Esophagus muscularis mucosa (tissue), 3 donors: ENCODE results near the gene CDK2.
"Not testable (repeated sequence)": the region's sequence is repeated elsewhere in the genome, so short reads cannot be mapped to it uniquely, and the experiment has no call there.

Experiments used
- POLR2A ChIP-seq: fragments of 450-650 bp; IDR thresholded peaks from one replicate; pipeline ENCODE4 v1.6.1; 2017; ENCODE audit warnings: antibody characterized with exemption, moderate library complexity, mild to moderate bottlenecking, low read depth
- TF ChIP-seq, protein P1 (sequence below), 3 experiments: fragments of 200-600 bp in 2 of 3; fragments of 450-650 bp in 1 of 3; sonication (generic) in 2 of 3; IDR thresholded peaks; one replicate each; pipeline ENCODE4 v1.5.1; 2017 to 2019; ENCODE audit warnings: antibody characterized with exemption in 3 of 3, mild to moderate bottlenecking in 2 of 3, moderate library complexity in 1 of 3

GRCh38 chr12:55919032-55919431 is 47.6 kb upstream of the CDK2 start:
- TF ChIP-seq, protein P1, sequence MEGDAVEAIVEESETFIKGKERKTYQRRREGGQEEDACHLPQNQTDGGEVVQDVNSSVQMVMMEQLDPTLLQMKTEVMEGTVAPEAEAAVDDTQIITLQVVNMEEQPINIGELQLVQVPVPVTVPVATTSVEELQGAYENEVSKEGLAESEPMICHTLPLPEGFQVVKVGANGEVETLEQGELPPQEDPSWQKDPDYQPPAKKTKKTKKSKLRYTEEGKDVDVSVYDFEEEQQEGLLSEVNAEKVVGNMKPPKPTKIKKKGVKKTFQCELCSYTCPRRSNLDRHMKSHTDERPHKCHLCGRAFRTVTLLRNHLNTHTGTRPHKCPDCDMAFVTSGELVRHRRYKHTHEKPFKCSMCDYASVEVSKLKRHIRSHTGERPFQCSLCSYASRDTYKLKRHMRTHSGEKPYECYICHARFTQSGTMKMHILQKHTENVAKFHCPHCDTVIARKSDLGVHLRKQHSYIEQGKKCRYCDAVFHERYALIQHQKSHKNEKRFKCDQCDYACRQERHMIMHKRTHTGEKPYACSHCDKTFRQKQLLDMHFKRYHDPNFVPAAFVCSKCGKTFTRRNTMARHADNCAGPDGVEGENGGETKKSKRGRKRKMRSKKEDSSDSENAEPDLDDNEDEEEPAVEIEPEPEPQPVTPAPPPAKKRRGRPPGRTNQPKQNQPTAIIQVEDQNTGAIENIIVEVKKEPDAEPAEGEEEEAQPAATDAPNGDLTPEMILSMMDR (IDR thresholded peaks at IDR 0.05) = not testable (repeated sequence)
- not testable (repeated sequence) for TF ChIP-seq POLR2A
